ENCODE data around the gene LRRC4C. TPM values are rescaled to one million over a fixed set of nuclear protein-coding genes. Genes with fewer than 3 reads are reported as not detected.

LRRC4C gene
- total RNA-seq, 6 experiments from 2014 or later: not detected

GRCh38 chr11:40688369-40688768 is 771.1 kb downstream of the LRRC4C start:
- no peak overlapping the region for H3K4me3 Mint-ChIP-seq
- TF ChIP-seq CTCF (IDR thresholded peaks at IDR 0.05): no peak
- DNase-seq: no peak
- H3K4me1 Mint-ChIP-seq (ENCODE audit: low read depth): no peaks in the 10 kb centered on the region
- H3K27ac Mint-ChIP-seq: no peak overlapping the region
- no peaks in the 10 kb centered on the region for H3K36me3 Mint-ChIP-seq (ENCODE audit: low read depth)
- H3K27me3 Mint-ChIP-seq (ENCODE audit: insufficient read depth): no peaks in the 10 kb centered on the region
- no peaks in the 10 kb centered on the region; the same call in 1 of the 2 replicates for H3K9me3 Mint-ChIP-seq

GRCh38 chr11:40686765-40687164 is 772.7 kb downstream of the LRRC4C start:
- Mint-ChIP-seq H3K27me3 (ENCODE audit: insufficient read depth) (no peaks in the 10 kb centered on the region), H3K9me3 (peaks cover under 1% of the 10 kb centered on the region), H3K36me3 (ENCODE audit: low read depth) (no peaks in the 10 kb centered on the region), H3K4me3 (no peak overlapping the region), H3K4me1 (ENCODE audit: low read depth) (no peaks in the 10 kb centered on the region), H3K27ac (no peak overlapping the region)
- DNase-seq: no peak
- no peak for TF ChIP-seq CTCF (IDR thresholded peaks at IDR 0.05)

- no peaks in the 10 kb centered on the region for H3K4me1 Mint-ChIP-seq (ENCODE audit: low read depth)
- TF ChIP-seq CTCF (IDR thresholded peaks at IDR 0.05): no peak
- no peak for DNase-seq
- no peak overlapping the region for H3K4me3 Mint-ChIP-seq
- H3K27ac Mint-ChIP-seq: no peak overlapping the region
- no peaks in the 10 kb centered on the region for H3K36me3 Mint-ChIP-seq (ENCODE audit: low read depth)
- H3K9me3 Mint-ChIP-seq: peaks cover 24% of the 10 kb centered on the region
- H3K27me3 Mint-ChIP-seq (ENCODE audit: insufficient read depth): no peaks in the 10 kb centered on the region
Observed at GRCh38 chr11:40683010-40683409, 776.4 kb downstream of the LRRC4C start.

- H3K4me1 Mint-ChIP-seq (ENCODE audit: low read depth): no peaks in the 10 kb centered on the region
- DNase-seq: no peak
- no peak for TF ChIP-seq CTCF (IDR thresholded peaks at IDR 0.05)
- H3K4me3 Mint-ChIP-seq: no peak overlapping the region
- no peak overlapping the region for H3K27ac Mint-ChIP-seq
- no peaks in the 10 kb centered on the region for H3K27me3 Mint-ChIP-seq (ENCODE audit: insufficient read depth)
- H3K36me3 Mint-ChIP-seq (ENCODE audit: low read depth): no peaks in the 10 kb centered on the region
- peaks cover 26% of the 10 kb centered on the region; the same call in 1 of the 2 replicates for H3K9me3 Mint-ChIP-seq
Observed at GRCh38 chr11:40679276-40679675, 780.2 kb downstream of the LRRC4C start.

GRCh38 chr11:40647295-40647694 is 812.2 kb downstream of the LRRC4C start:
- peaks cover 29% of the 10 kb centered on the region for H3K9me3 Mint-ChIP-seq
- no peak overlapping the region for H3K4me3 Mint-ChIP-seq
- no peaks in the 10 kb centered on the region for H3K36me3 Mint-ChIP-seq (ENCODE audit: low read depth)
- H3K27me3 Mint-ChIP-seq (ENCODE audit: insufficient read depth): no peaks in the 10 kb centered on the region; the same call in 1 of the 2 replicates
- DNase-seq: no peak
- no peak overlapping the region for H3K27ac Mint-ChIP-seq
- no peaks in the 10 kb centered on the region for H3K4me1 Mint-ChIP-seq (ENCODE audit: low read depth)
- TF ChIP-seq CTCF (IDR thresholded peaks at IDR 0.05): no peak

GRCh38 chr11:40642284-40642683 is 817.2 kb downstream of the LRRC4C start:
- no peak for TF ChIP-seq CTCF (IDR thresholded peaks at IDR 0.05)
- H3K36me3 Mint-ChIP-seq (ENCODE audit: low read depth): no peaks in the 10 kb centered on the region
- no peaks in the 10 kb centered on the region; the same call in 1 of the 2 replicates for H3K27me3 Mint-ChIP-seq (ENCODE audit: insufficient read depth)
- H3K27ac Mint-ChIP-seq: no peak overlapping the region
- peaks cover 5% of the 10 kb centered on the region; the same call in 1 of the 2 replicates for H3K9me3 Mint-ChIP-seq
- DNase-seq: no peak
- no peak overlapping the region for H3K4me3 Mint-ChIP-seq
- no peaks in the 10 kb centered on the region for H3K4me1 Mint-ChIP-seq (ENCODE audit: low read depth)
